HuH-7 (cell line): ENCODE results near the gene FGF18.

Source experiments
- DNase-seq: peaks from one replicate; pipeline ENCODE4 v3.0.0; 2011; ENCODE audit warnings: low spot score

FGF18 gene

GRCh38 chr5:171422902-171423663 lies 3.6 kb downstream of the FGF18 start:
- DNase-seq, result no peak

- DNase-seq, result no peak
Measured at GRCh38 chr5:171424726-171425125, 5.3 kb downstream of the FGF18 start.

GRCh38 chr5:171425596-171426244 lies 6.3 kb downstream of the FGF18 start:
- no peak for DNase-seq

- DNase-seq, result no peak
Measured at GRCh38 chr5:171426266-171426665, 6.8 kb downstream of the FGF18 start.

GRCh38 chr5:171426680-171427079 lies 7.2 kb downstream of the FGF18 start:
- no peak for DNase-seq

- DNase-seq, result no peak
Measured at GRCh38 chr5:171427318-171428167, 8.1 kb downstream of the FGF18 start.

- no peak for DNase-seq
Measured at GRCh38 chr5:171428168-171428696, 8.8 kb downstream of the FGF18 start.

GRCh38 chr5:171428809-171429542 lies 9.5 kb downstream of the FGF18 start:
- no peak for DNase-seq

- DNase-seq, result no peak
Measured at GRCh38 chr5:171429543-171429910, 10.1 kb downstream of the FGF18 start.

GRCh38 chr5:171431251-171431777 lies 11.9 kb downstream of the FGF18 start:
- no peak for DNase-seq

- DNase-seq, result no peak
Measured at GRCh38 chr5:171432076-171432475, 12.6 kb downstream of the FGF18 start.

GRCh38 chr5:171432583-171433351 lies 13.3 kb downstream of the FGF18 start:
- no peak for DNase-seq

- no peak for DNase-seq
Measured at GRCh38 chr5:171433352-171433698, 13.9 kb downstream of the FGF18 start.

- no peak for DNase-seq
Measured at GRCh38 chr5:171433982-171434676, 14.7 kb downstream of the FGF18 start.

- DNase-seq, result no peak
Measured at GRCh38 chr5:171434874-171435273, 15.4 kb downstream of the FGF18 start.

- DNase-seq, result no peak
Measured at GRCh38 chr5:171435908-171436307, 16.5 kb downstream of the FGF18 start.

GRCh38 chr5:171436804-171437285 lies 17.4 kb downstream of the FGF18 start:
- DNase-seq, result no peak

GRCh38 chr5:171437286-171437821 lies 17.9 kb downstream of the FGF18 start:
- DNase-seq, result no peak

- no peak for DNase-seq
Measured at GRCh38 chr5:171438738-171439137, 19.3 kb downstream of the FGF18 start.

GRCh38 chr5:171441246-171441791 lies 21.9 kb downstream of the FGF18 start:
- no peak for DNase-seq
